ENCODE data around the gene FSTL4. TPM values are rescaled to one million over a fixed set of nuclear protein-coding genes. Genes with fewer than 3 reads are reported as not detected.

The FSTL4 gene
- total and polyA plus RNA-seq, 4 donors = 0.08 to 1.4 (median 0.31) TPM

DNA sequence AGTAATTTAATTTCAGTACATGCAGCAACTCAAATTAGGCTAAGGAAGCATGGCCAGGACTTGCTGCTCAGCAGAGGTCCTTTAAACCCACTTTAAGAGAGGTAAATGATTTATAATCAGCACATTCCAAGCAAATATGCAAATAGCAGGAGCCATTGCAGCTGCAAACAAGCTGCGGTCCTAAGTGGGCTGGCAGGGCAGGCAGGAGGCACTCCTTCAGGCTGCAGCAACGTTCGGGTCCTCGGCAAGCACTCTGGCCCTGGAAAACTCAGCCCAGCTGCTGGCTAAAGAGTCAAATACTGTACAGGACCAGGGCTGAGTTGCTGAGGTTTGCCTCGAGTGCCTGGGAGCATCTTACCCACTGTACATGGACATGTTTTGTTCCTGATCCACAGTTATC lies 126.9 kb downstream of the FSTL4 start:
- 51 to 57% methylated on average over 5 of the region's 5 CpGs for WGBS, 2 donors
- Histone ChIP-seq H3K9me3 (ENCODE audit: control insufficient read depth in 4 of 4, insufficient read depth in 3 of 4, low read length in 3 of 4) (peaks cover 0 to under 1% (median 0%) of the 10 kb centered on the region in 4 donors), H3K9ac (ENCODE audit: insufficient read depth in 1 of 2, low read length in 2 of 2) (no peak overlapping the region), H3K4me3 (no peak overlapping the region), H3K36me3 (ENCODE audit: control insufficient read depth in 4 of 4, insufficient read depth in 4 of 4, low read length in 4 of 4) (no peaks in the 10 kb centered on the region), H3K27me3 (ENCODE audit: control insufficient read depth in 3 of 3, insufficient read depth in 3 of 3, low read length in 2 of 3) (no peaks in the 10 kb centered on the region), H3K4me1 (ENCODE audit: control insufficient read depth in 5 of 5, insufficient read depth in 5 of 5, low read length in 5 of 5) (peaks cover 0 to 13% (median 4%) of the 10 kb centered on the region in 5 donors), H3K27ac (ENCODE audit: low read depth in 1 of 2, low read length in 1 of 2) (no peak overlapping the region)
- ATAC-seq (ENCODE audit: insufficient read depth, low FRiP score) (no peak), DNase-seq (peak; percentile 13 to 56 (median 42))
- TF ChIP-seq, protein P1, sequence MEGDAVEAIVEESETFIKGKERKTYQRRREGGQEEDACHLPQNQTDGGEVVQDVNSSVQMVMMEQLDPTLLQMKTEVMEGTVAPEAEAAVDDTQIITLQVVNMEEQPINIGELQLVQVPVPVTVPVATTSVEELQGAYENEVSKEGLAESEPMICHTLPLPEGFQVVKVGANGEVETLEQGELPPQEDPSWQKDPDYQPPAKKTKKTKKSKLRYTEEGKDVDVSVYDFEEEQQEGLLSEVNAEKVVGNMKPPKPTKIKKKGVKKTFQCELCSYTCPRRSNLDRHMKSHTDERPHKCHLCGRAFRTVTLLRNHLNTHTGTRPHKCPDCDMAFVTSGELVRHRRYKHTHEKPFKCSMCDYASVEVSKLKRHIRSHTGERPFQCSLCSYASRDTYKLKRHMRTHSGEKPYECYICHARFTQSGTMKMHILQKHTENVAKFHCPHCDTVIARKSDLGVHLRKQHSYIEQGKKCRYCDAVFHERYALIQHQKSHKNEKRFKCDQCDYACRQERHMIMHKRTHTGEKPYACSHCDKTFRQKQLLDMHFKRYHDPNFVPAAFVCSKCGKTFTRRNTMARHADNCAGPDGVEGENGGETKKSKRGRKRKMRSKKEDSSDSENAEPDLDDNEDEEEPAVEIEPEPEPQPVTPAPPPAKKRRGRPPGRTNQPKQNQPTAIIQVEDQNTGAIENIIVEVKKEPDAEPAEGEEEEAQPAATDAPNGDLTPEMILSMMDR (IDR thresholded peaks at IDR 0.05; ENCODE audit: control extremely low read depth, extremely low read depth) = no peak

DNA sequence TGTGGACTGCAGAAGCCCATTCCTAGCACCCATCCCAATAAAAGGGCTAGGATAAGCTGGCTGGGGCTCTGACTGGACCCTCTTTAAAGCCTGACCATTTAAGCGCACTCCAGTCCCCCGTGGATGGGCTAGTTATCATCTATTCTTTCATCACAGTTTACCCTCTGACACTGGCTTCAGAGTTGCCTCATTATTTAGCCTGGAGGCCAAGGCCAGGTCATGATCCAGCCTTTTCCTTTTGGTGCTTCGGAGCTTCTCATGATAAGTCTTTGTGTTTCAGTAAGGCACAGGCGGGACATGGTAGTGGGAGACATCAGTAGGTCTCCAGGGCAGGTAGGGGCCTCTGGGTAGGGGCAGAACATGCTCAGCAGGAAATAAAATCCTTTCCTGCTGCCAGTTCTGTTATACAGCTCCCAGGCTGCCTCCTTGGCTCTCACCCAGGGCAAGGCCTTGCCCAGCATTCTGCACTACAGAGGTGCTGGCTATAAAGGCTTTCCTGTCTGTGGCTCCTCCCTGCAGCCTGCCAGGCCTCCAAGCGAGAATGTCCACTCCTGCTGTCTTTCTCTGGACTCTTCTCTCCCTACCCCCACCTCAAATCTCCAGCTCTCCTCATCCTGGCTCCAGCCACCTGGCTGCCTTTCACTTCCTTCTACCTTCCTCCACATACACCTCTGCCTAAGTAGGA lies 128.8 kb downstream of the FSTL4 start:
- TF ChIP-seq, protein P1 (IDR thresholded peaks at IDR 0.05; ENCODE audit: control extremely low read depth, extremely low read depth) = no peak
- H3K9ac ChIP-seq (ENCODE audit: insufficient read depth in 1 of 2, low read length in 2 of 2) = no peak overlapping the region
- H3K4me1 ChIP-seq (ENCODE audit: control insufficient read depth in 5 of 5, insufficient read depth in 5 of 5, low read length in 5 of 5) = peaks cover 0 to 13% (median 4%) of the 10 kb centered on the region in 5 donors
- no peaks in the 10 kb centered on the region for H3K36me3 ChIP-seq (ENCODE audit: control insufficient read depth in 4 of 4, insufficient read depth in 4 of 4, low read length in 4 of 4)
- H3K27ac ChIP-seq (ENCODE audit: low read depth in 1 of 2, low read length in 1 of 2) = no peak overlapping the region
- WGBS, 2 donors = 75 to 78% methylated on average over 5 of the region's 5 CpGs
- no peak overlapping the region for H3K4me3 ChIP-seq
- DNase-seq (no peak), ATAC-seq (ENCODE audit: insufficient read depth, low FRiP score) (no peak)
- no peaks in the 10 kb centered on the region for H3K9me3 ChIP-seq (ENCODE audit: control insufficient read depth in 4 of 4, insufficient read depth in 3 of 4, low read length in 3 of 4)
- H3K27me3 ChIP-seq (ENCODE audit: control insufficient read depth in 3 of 3, insufficient read depth in 3 of 3, low read length in 2 of 3) = no peaks in the 10 kb centered on the region

DNA sequence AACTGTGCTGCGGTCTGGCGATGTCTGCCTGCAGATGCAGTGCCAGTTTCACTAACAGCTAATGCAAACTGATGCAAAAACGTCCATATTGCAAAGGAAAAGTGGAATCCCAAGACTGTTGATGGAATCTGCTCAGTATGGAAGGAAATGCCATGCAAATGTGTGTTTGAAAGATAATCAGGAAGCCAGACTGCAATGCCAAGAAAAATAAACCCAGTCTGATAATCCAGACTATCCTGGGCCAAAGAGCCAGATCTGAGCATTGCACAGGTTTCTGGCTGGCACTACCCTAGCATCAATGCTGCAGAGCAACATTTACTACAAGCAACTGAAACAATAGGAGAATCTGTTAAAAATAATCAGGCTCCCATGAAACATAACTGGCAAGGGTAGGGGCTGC lies 130.3 kb downstream of the FSTL4 start:
- H3K36me3 ChIP-seq (ENCODE audit: control insufficient read depth in 4 of 4, insufficient read depth in 4 of 4, low read length in 4 of 4) = no peaks in the 10 kb centered on the region
- TF ChIP-seq, protein P1 (IDR thresholded peaks at IDR 0.05; ENCODE audit: control extremely low read depth, extremely low read depth) = no peak
- H3K9ac ChIP-seq (ENCODE audit: insufficient read depth in 1 of 2, low read length in 2 of 2) = no peak overlapping the region
- no peaks in the 10 kb centered on the region for H3K9me3 ChIP-seq (ENCODE audit: control insufficient read depth in 4 of 4, insufficient read depth in 3 of 4, low read length in 3 of 4)
- 59 to 65% methylated on average over 3 of the region's 3 CpGs for WGBS, 2 donors
- DNase-seq (no peak), ATAC-seq (ENCODE audit: insufficient read depth, low FRiP score) (no peak)
- peaks cover 0 to 13% (median 4%) of the 10 kb centered on the region in 5 donors for H3K4me1 ChIP-seq (ENCODE audit: control insufficient read depth in 5 of 5, insufficient read depth in 5 of 5, low read length in 5 of 5)
- no peaks in the 10 kb centered on the region for H3K27me3 ChIP-seq (ENCODE audit: control insufficient read depth in 3 of 3, insufficient read depth in 3 of 3, low read length in 2 of 3)
- H3K27ac ChIP-seq (ENCODE audit: low read depth in 1 of 2, low read length in 1 of 2) = no peak overlapping the region
- no peak overlapping the region for H3K4me3 ChIP-seq
